Common myeloid progenitor, CD34-positive (primary cell): ENCODE measurements around the gene ALOXE3.

ENCODE experiments used
- CTCF ChIA-PET: fragments of 350-600 bp; sonication (Branson Sonifier 250); formaldehyde crosslinking; loops from one replicate; lab custom pipeline; 2021; ENCODE audit warnings: antibody characterized with exemption; lab: Charles Lee
- POLR2A ChIA-PET: fragments of 350-600 bp; sonication (Branson Sonifier 250); formaldehyde crosslinking; loops from one replicate; lab custom pipeline; 2021; ENCODE audit warnings: antibody characterized with exemption; lab: Charles Lee
- DNase-seq, 3 donors: peaks; one replicate each; pipeline versions ENCODE4 v3.0.0 to v3.0.0-alpha.2; 2013
- H3K27ac ChIP-seq, 2 experiments: 1 replicate in 1 of 2; 2 replicates in 1 of 2; pipeline ENCODE4 v1.7.0; 2013; ENCODE audit warnings: inconsistent platforms in 2 of 2, low read length in 2 of 2, mild to moderate bottlenecking in 2 of 2, low read depth in 1 of 2, moderate library complexity in 1 of 2; ENCODE audit not compliant: severe bottlenecking in 2 of 2, insufficient read depth in 1 of 2, poor library complexity in 1 of 2
- H3K27me3 ChIP-seq, 5 experiments: replicated peaks in 2 of 5; 1 replicate in 3 of 5; 2 replicates in 2 of 5; pipeline versions ENCODE4 v1.6.1 to v1.7.0; 2013; ENCODE audit warnings: low read length in 4 of 5, mild to moderate bottlenecking in 2 of 5, moderate library complexity in 2 of 5, inconsistent platforms in 1 of 5; ENCODE audit not compliant: insufficient read depth in 5 of 5, control insufficient read depth in 4 of 5
- H3K36me3 ChIP-seq, 4 experiments: 1 replicate in 2 of 4; 2 replicates in 2 of 4; pipeline versions ENCODE4 v1.6.1 to v1.7.0; 2013; ENCODE audit warnings: low read length in 3 of 4, control low read depth in 1 of 4, mild to moderate bottlenecking in 1 of 4; ENCODE audit not compliant: control insufficient read depth in 4 of 4, insufficient read depth in 4 of 4
- H3K4me1 ChIP-seq, 4 experiments: 1 replicate in 3 of 4; 2 replicates in 1 of 4; pipeline versions ENCODE4 v1.6.1 to v1.7.1; 2013; ENCODE audit warnings: low read length in 3 of 4, mild to moderate bottlenecking in 3 of 4, control low read depth in 1 of 4, inconsistent platforms in 1 of 4, moderate library complexity in 1 of 4; ENCODE audit not compliant: control insufficient read depth in 4 of 4, insufficient read depth in 4 of 4; ENCODE audit errors: control extremely low read depth in 1 of 4
- H3K4me3 ChIP-seq, 7 experiments: 1 replicate in 4 of 7; 2 replicates in 3 of 7; pipeline versions ENCODE4 v1.5.1 to v1.7.0; 2013; ENCODE audit warnings: mild to moderate bottlenecking in 7 of 7, low read length in 6 of 7, moderate library complexity in 6 of 7, inconsistent platforms in 2 of 7, low read depth in 2 of 7, control low read depth in 1 of 7; ENCODE audit not compliant: insufficient read depth in 4 of 7, control insufficient read depth in 1 of 7; ENCODE audit errors: extremely low read depth in 1 of 7
- H3K9me3 ChIP-seq, 5 experiments: 1 replicate in 4 of 5; 2 replicates in 1 of 5; pipeline versions ENCODE4 v1.6.1 to v1.7.1; 2013; ENCODE audit warnings: low read length in 4 of 5, mild to moderate bottlenecking in 2 of 5, inconsistent platforms in 1 of 5, low read depth in 1 of 5, moderate library complexity in 1 of 5; ENCODE audit not compliant: control insufficient read depth in 4 of 5, insufficient read depth in 2 of 5; ENCODE audit errors: control extremely low read depth in 1 of 5
- WGBS: methylation state at CpG from one replicate; pipeline ENCODE4 v1.1.5; 2013; ENCODE audit not compliant: insufficient coverage; 5-methylcytosine and 5-hydroxymethylcytosine counted together

ALOXE3 gene

DNA sequence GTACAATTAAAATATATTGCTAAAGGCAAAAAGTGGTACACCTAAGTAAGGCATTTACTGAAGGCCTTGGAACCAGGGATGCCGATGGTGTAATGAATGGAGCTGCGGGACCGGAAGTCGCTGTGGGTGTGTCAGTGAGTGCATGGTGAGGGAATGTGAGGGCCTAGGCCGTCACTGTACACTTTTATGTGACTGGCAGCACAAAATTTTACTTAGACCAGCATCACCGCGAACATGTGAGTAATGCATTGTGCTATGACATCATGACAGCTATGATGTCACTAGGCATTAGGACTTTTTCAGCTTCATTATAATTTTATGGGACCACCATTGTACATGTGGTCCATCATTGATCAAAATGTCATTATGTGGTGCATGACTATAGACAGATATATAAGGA is 64.7 kb downstream of the ALOXE3 start:
- POLR2A ChIA-PET, result no interaction called here
- no peaks in the 10 kb centered on the region for H3K27me3 ChIP-seq
- DNase-seq, result no peak
- no peaks in the 10 kb centered on the region for H3K36me3 ChIP-seq
- H3K9me3 ChIP-seq, result no peaks in the 10 kb centered on the region
- no peak overlapping the region for H3K4me3 ChIP-seq
- CTCF ChIA-PET, result interaction anchor here (0.6 to 1.9 kb wide), 4 partner anchors 12 to 141 kb away, joined by 3 to 10 read pairs (median 6); no protein-coding TSS in a partner anchor
- 100% methylated on average over 7 of the region's 7 CpGs for WGBS
- peaks cover 27 to 40% (median 36%) of the 10 kb centered on the region in 4 experiments for H3K4me1 ChIP-seq
- no peak overlapping the region for H3K27ac ChIP-seq

DNA sequence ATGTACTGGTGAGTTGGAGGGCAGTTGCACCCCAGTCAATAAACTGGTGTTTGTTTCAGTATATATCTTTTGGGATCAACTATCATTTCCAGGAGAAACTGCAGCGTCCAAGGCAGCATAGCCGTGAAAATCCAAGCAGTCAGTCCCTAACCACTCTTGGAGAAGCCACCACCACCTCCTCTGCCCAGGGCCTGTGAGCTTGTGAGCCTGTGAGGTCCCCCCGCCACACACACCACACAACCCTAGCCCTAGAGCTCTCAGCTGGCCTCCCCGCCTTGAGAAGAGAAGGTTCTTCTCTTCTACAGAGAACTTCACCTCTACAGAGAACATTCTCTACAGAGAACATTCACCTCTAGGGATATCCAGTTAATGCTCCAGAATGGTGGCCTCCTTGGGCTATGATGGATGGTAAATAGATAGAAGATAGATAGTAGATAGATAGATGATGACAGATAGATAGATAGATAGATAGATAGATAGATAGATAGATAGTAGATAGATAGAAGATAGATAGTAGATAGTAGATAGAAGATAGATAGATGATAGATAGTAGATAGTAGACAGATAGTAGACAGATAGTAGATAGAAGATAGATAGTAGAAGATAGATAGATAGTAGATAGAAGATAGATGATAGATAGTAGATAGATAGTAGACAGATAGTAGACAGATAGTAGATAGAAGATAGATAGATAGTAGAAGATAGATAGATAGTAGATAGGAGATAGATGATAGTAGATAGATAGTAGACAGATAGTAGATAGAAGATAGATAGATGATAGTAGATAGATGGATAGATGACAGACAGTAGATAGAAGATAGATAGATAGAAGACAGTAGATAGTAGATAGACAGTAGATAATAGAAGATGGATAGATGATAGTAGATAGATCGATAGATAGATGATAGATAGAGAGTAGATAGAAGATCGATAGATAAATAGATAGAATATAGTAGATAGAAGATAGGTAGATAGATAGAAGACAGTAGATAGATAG is 65.8 kb downstream of the ALOXE3 start:
- H3K4me3 ChIP-seq, result no peak overlapping the region
- WGBS, result 96% methylated on average over 4 of the region's 6 CpGs
- DNase-seq, result no peak
- H3K27ac ChIP-seq, result no peak overlapping the region
- POLR2A ChIA-PET, result no interaction called here
- CTCF ChIA-PET, result interaction anchor here (2.1 kb wide), 1 partner anchor 11 kb away, joined by 11 read pairs; no protein-coding TSS in a partner anchor
- no peaks in the 10 kb centered on the region for H3K9me3 ChIP-seq
- H3K4me1 ChIP-seq, result peaks cover 20 to 31% (median 27%) of the 10 kb centered on the region in 4 experiments
- H3K27me3 ChIP-seq, result no peaks in the 10 kb centered on the region
- no peaks in the 10 kb centered on the region for H3K36me3 ChIP-seq

DNA sequence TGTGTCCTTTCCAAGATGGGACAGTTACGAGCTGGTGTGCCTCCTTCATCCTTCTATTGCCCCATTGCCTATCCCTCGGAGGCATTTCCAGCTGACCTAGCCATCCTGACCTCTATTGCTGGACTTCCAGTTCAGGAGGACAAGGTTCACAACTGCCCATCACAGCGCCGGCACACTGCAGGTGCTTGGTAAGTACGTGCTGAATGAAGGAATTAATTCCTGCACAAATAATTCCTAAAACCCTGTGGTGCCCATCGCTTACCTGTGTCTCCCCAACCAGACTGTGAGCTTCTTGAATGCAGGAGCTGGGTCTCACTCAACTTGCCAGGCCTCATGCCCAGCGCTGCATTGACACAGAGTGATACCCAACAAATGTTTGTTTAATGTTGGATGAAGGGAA is 66.5 kb downstream of the ALOXE3 start:
- CTCF ChIA-PET, result interaction anchor here (2.1 kb wide), 1 partner anchor 10 kb away, joined by 11 read pairs; no protein-coding TSS in a partner anchor
- Histone ChIP-seq H3K27me3 (no peaks in the 10 kb centered on the region), H3K4me1 (peaks cover 12 to 24% (median 20%) of the 10 kb centered on the region in 4 experiments), H3K36me3 (no peaks in the 10 kb centered on the region), H3K9me3 (no peaks in the 10 kb centered on the region), H3K27ac (no peak overlapping the region), H3K4me3 (no peak overlapping the region)
- DNase-seq, result no peak
- POLR2A ChIA-PET, result no interaction called here
- 94% methylated on average over 5 of the region's 7 CpGs for WGBS

DNA sequence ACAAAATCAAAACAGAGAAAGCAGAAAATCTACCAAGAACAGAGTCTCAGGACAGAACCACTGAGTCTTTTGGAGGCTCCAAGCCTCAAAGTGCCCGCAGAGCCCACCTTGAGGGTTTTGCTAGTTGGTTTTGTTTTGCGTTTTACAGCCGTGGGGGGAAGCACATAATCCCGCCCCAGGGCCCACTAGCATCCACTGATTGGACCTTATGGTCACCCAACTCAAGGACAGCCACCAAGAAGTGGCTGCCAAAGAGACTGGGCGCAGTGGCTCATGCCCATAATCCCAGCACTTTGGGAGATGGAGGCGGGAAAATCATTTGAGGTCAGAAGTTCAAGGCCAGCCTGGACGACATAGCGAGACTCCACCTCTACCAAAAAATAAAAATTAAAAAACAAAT is 69.6 kb downstream of the ALOXE3 start:
- CTCF ChIA-PET, result no interaction called here
- no peaks in the 10 kb centered on the region for H3K9me3 ChIP-seq
- no peak for DNase-seq
- POLR2A ChIA-PET, result no interaction called here
- WGBS, result 92% methylated on average over 3 of the region's 8 CpGs
- H3K4me3 ChIP-seq, result no peak overlapping the region
- no peaks in the 10 kb centered on the region for H3K27me3 ChIP-seq
- H3K27ac ChIP-seq, result no peak overlapping the region
- no peaks in the 10 kb centered on the region for H3K36me3 ChIP-seq
- H3K4me1 ChIP-seq, result no peaks in the 10 kb centered on the region

DNA sequence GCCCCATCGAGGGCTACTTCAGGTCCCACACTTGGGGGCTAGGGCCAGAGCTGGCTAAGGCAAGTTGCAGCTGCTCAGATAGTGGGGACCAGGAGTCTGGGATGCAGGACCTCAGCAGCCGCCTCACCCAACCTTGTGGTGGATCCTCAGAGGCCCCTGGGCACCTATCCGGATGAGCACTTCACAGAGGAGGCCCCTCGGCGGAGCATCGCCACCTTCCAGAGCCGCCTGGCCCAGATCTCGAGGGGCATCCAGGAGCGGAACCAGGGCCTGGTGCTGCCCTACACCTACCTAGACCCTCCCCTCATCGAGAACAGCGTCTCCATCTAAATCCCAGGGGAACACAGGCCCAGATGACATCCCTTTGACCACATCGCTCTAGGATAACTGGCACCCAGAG is 70.1 kb downstream of the ALOXE3 start:
- Histone ChIP-seq H3K27ac (no peak overlapping the region), H3K4me3 (no peak overlapping the region), H3K36me3 (no peaks in the 10 kb centered on the region), H3K4me1 (no peaks in the 10 kb centered on the region), H3K9me3 (no peaks in the 10 kb centered on the region), H3K27me3 (no peaks in the 10 kb centered on the region)
- WGBS, result 97% methylated on average over 9 of the region's 12 CpGs
- ChIA-PET POLR2A (no interaction called here), CTCF (interaction anchor here (0.6 to 2.0 kb wide), 2 partner anchors 116 to 131 kb away, joined by 3 to 4 read pairs; partner anchors contain the start of genes CNTROB and TRAPPC1)
- DNase-seq, result no peak

DNA sequence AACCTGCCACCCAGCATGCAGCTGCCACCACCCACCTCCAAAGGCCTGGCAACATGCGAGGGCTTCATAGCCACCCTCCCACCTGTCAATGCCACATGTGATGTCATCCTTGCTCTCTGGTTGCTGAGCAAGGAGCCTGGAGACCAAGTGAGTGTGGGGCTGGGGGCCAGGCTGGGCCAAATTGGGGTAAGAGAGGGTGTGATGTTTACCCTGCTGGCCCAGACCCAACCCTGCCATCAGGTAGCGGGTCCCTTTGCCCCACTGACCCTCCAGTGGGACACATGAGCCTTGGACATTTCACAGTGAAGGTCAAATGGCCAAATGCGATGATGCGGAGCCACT is 70.6 kb downstream of the ALOXE3 start:
- no peaks in the 10 kb centered on the region for H3K36me3 ChIP-seq
- no peak overlapping the region for H3K4me3 ChIP-seq
- DNase-seq, result no peak
- WGBS, result 94% methylated on average over 4 of the region's 4 CpGs
- H3K27me3 ChIP-seq, result no peaks in the 10 kb centered on the region
- no peaks in the 10 kb centered on the region for H3K4me1 ChIP-seq
- no peak overlapping the region for H3K27ac ChIP-seq
- H3K9me3 ChIP-seq, result no peaks in the 10 kb centered on the region
- CTCF ChIA-PET, result interaction anchor here (0.6 to 2.0 kb wide), 5 partner anchors 10 to 135 kb away, joined by 3 to 6 read pairs (median 3); partner anchors contain the start of genes CNTROB and TRAPPC1
- POLR2A ChIA-PET, result no interaction called here
